Lower leg skin (tissue), 4 donors: ENCODE measurements around the gene ARHGEF2. TPM values are rescaled to one million over a fixed set of nuclear protein-coding genes. Genes with fewer than 3 reads are reported as not detected.

ENCODE experiments used
- DNase-seq, 2 donors: peaks; one replicate each; pipeline ENCODE4 v3.0.0-alpha.2; 2019; ENCODE audit warnings: low spot score in 2 of 2
- H3K4me3 ChIP-seq: fragments of 200-600 bp; sonication (generic); 2 replicates; pipeline ENCODE4 v1.5.1; 2017; ENCODE audit warnings: mild to moderate bottlenecking, low read depth; ENCODE audit not compliant: poor library complexity, severe bottlenecking
- CTCF ChIP-seq, 3 donors: fragments of 450-650 bp; IDR thresholded peaks; one replicate each; pipeline ENCODE4 v1.5.1; 2016; ENCODE audit warnings: antibody characterized with exemption in 3 of 3, mild to moderate bottlenecking in 3 of 3, moderate library complexity in 2 of 3
- POLR2A ChIP-seq, 2 donors: fragments of 450-650 bp; IDR thresholded peaks; one replicate each; pipeline ENCODE4 v1.6.1; 2016 to 2017; ENCODE audit warnings: antibody characterized with exemption in 2 of 2, mild to moderate bottlenecking in 1 of 2, moderate library complexity in 1 of 2
- WGBS, 2 donors: methylation state at CpG; one replicate each; pipeline ENCODE4 v1.1.5; 2018; 5-methylcytosine and 5-hydroxymethylcytosine counted together
- intact Hi-C: fragments of 100-400 bp; cut with DNase I; formaldehyde crosslinking; loops from one replicate; pipeline ENCODE4 v1.15.0; 2023; ENCODE audit warnings: low total_unique reads
- microRNA-seq, 2 donors: library from miRNA; unstranded; fragments of <30 nt; microRNA quantifications; one replicate each; pipeline ENCODE4, GENCODE V29; 2016; ENCODE audit warnings: borderline replicate concordance in 2 of 2, borderline number of aligned reads in 1 of 2
- total RNA-seq, 4 donors: library from RNA; depleted of rRNA; stranded (reverse); fragments of >200 nt; gene quantifications; one replicate each; pipeline ENCODE4 v1.1.0, GENCODE V29; 2016

Gene ARHGEF2
- total RNA-seq, 4 donors from 2014 or later = 18.7 to 35.5 (median 28.3) TPM

- WGBS, 2 donors = 79 to 81% methylated on average over 1 of the region's 1 CpG
- intact Hi-C loops = no loop called here
- TF ChIP-seq CTCF (IDR thresholded peaks at IDR 0.05) = no peak
- no peak for TF ChIP-seq POLR2A (IDR thresholded peaks at IDR 0.05)
Observed at GRCh38 chr1:155897746-155898145, 80.6 kb downstream of the ARHGEF2 start.

More at GRCh38 chr1:155897746-155898145, 80.6 kb downstream of the ARHGEF2 start:
- DNase-seq = no peak
- no peak overlapping the region for H3K4me3 ChIP-seq

Small RNA genes lying within 50 kb of the gene (microRNA-seq; reads per million reads assigned to microRNA genes)
- 0 reads per million in 2 donors for gene MIR6738

Other genes with a start within 250 kb of the ARHGEF2 start
- 10 to 100 TPM; 24.9 to 43.9 (median 33.6) TPM for gene GON4L, start 121.3 kb downstream of the ARHGEF2 start, total RNA-seq
- 1 to 10 TPM; 1.7 to 4.0 (median 3.5) TPM for gene SYT11, start 119.0 kb downstream of the ARHGEF2 start, total RNA-seq
- gene RIT1, start 67.2 kb downstream of the ARHGEF2 start, total RNA-seq = 10 to 100 TPM; 16.1 to 34.2 (median 24.2) TPM
- 10 to 100 TPM; 32.7 to 96.0 (median 45.5) TPM for gene KHDC4, start 44.1 kb downstream of the ARHGEF2 start, total RNA-seq
- gene RXFP4, start 36.9 kb downstream of the ARHGEF2 start, total RNA-seq = not detected
- gene SSR2, start 42.4 kb upstream of the ARHGEF2 start, total RNA-seq = 100 to 1,000 TPM; 113 to 215 (median 185) TPM
- gene UBQLN4, start 75.3 kb upstream of the ARHGEF2 start, total RNA-seq = 10 to 100 TPM; 19.8 to 31.0 (median 26.9) TPM
- 10 to 100 TPM; 41.8 to 64.5 (median 47.4) TPM for gene LAMTOR2, start 76.2 kb upstream of the ARHGEF2 start, total RNA-seq
- gene RAB25, start 82.6 kb upstream of the ARHGEF2 start, total RNA-seq = 100 to 1,000 TPM; 211 to 281 (median 251) TPM
- gene MEX3A, start 103.9 kb upstream of the ARHGEF2 start, total RNA-seq = 1 to 10 TPM in 1 of 4 donors, under 1 TPM in 3; 0.21 to 1.1 (median 0.67) TPM
- gene LMNA, start 136.2 kb upstream of the ARHGEF2 start, total RNA-seq = 100 to 1,000 TPM; 530 to 611 (median 555) TPM
- 10 to 100 TPM; 30.5 to 45.4 (median 41.4) TPM for gene SEMA4A, start 175.0 kb upstream of the ARHGEF2 start, total RNA-seq
- gene SLC25A44, start 215.6 kb upstream of the ARHGEF2 start, total RNA-seq = 10 to 100 TPM; 11.3 to 15.3 (median 13.3) TPM
- 10 to 100 TPM; 62.9 to 83.6 (median 71.1) TPM for gene PMF1, start 234.5 kb upstream of the ARHGEF2 start, total RNA-seq